Naive B cell (primary cell): Measurements from ENCODE around the gene PTPN21. TPM values are rescaled to one million over a fixed set of nuclear protein-coding genes. Genes with fewer than 3 reads are reported as not detected.
A peak's percentile ranks its signal among the peaks of the same experiment; 100 is the strongest.

Experiments used
- ATAC-seq, 2 donors: fragments of 150-1000 bp; cut with Tn5 transposase; 2 replicates each; pipeline ENCODE4 v1.10.0; 2021; ENCODE audit warnings: low read depth in 2 of 2, mild to moderate bottlenecking in 2 of 2, moderate library complexity in 2 of 2
- DNase-seq: peaks from one replicate; pipeline ENCODE4 v3.0.0; 2022
- H3K27ac Mint-ChIP-seq, 6 donors: one replicate each; pipeline ENCODE4 v1.8.0; 2020 to 2022; ENCODE audit warnings: mild to moderate bottlenecking in 6 of 6, mixed read lengths in 6 of 6, moderate library complexity in 5 of 6, inconsistent platforms in 2 of 6
- H3K27me3 Mint-ChIP-seq, 3 donors: one replicate each; pipeline ENCODE4 v1.8.0; 2021 to 2022; ENCODE audit warnings: mixed read lengths in 3 of 3, mild to moderate bottlenecking in 1 of 3
- H3K36me3 Mint-ChIP-seq, 2 donors: one replicate each; pipeline ENCODE4 v1.8.0; 2020 to 2022; ENCODE audit warnings: mixed read lengths in 2 of 2, inconsistent platforms in 1 of 2, mild to moderate bottlenecking in 1 of 2
- H3K4me1 Mint-ChIP-seq, 3 donors: one replicate each; pipeline ENCODE4 v1.8.0; 2020 to 2022; ENCODE audit warnings: mixed read lengths in 3 of 3, inconsistent platforms in 1 of 3, mild to moderate bottlenecking in 1 of 3, moderate library complexity in 1 of 3
- H3K4me3 Mint-ChIP-seq, 8 donors: one replicate each; pipeline ENCODE4 v1.8.0; 2020 to 2022; ENCODE audit warnings: mild to moderate bottlenecking in 8 of 8, mixed read lengths in 8 of 8, moderate library complexity in 8 of 8, inconsistent platforms in 2 of 8
- H3K9me3 Mint-ChIP-seq, 7 donors: one replicate each; pipeline ENCODE4 v1.8.0; 2020 to 2022; ENCODE audit warnings: mixed read lengths in 7 of 7, mild to moderate bottlenecking in 5 of 7, inconsistent platforms in 2 of 7, moderate library complexity in 1 of 7
- polyA plus RNA-seq, 6 donors: library from polyadenylated mRNA; unstranded; fragments of 300-500 nt; fragmentation: Illumina TruSeq; gene quantifications; one replicate each; pipeline ENCODE4 v1.2.3, GENCODE V29; 2021; ENCODE audit warnings: low read depth in 6 of 6

Gene PTPN21
- polyA plus RNA-seq, 6 donors from 2014 or later = not detected

GRCh38 chr14:88568196-88568595, 13.4 kb upstream of the PTPN21 start:
- no peak overlapping the region for H3K4me3 Mint-ChIP-seq
- H3K36me3 Mint-ChIP-seq = peaks cover 23 to 26% of the 10 kb centered on the region in 2 donors
- peaks cover 0 to 6% (median 2%) of the 10 kb centered on the region in 7 donors for H3K9me3 Mint-ChIP-seq
- peak overlapping the region in 1 of 6 donors; percentile 25 for H3K27ac Mint-ChIP-seq
- H3K27me3 Mint-ChIP-seq = no peaks in the 10 kb centered on the region
- no peak for ATAC-seq
- H3K4me1 Mint-ChIP-seq = peaks cover 12 to 15% (median 13%) of the 10 kb centered on the region in 3 donors
- no peak for DNase-seq

GRCh38 chr14:88565427-88565826, 10.6 kb upstream of the PTPN21 start:
- H3K27me3 Mint-ChIP-seq = peaks cover 0 to 8% (median 0%) of the 10 kb centered on the region in 3 donors
- peaks cover 11 to 16% of the 10 kb centered on the region in 2 donors for H3K36me3 Mint-ChIP-seq
- peak overlapping the region in 1 of 8 donors; percentile 64 for H3K4me3 Mint-ChIP-seq
- ATAC-seq = no peak
- peaks cover 13 to 30% (median 22%) of the 10 kb centered on the region in 3 donors for H3K4me1 Mint-ChIP-seq
- peaks cover 0 to 7% (median 2%) of the 10 kb centered on the region in 7 donors for H3K9me3 Mint-ChIP-seq
- no peak overlapping the region for H3K27ac Mint-ChIP-seq
- no peak for DNase-seq

GRCh38 chr14:88563845-88564244, 9.0 kb upstream of the PTPN21 start:
- H3K27ac Mint-ChIP-seq = peak overlapping the region; percentile 40 to 92 (median 72)
- H3K36me3 Mint-ChIP-seq = peaks cover 6 to 9% of the 10 kb centered on the region in 2 donors
- H3K4me3 Mint-ChIP-seq = peak overlapping the region; percentile 86 to 98 (median 94)
- H3K27me3 Mint-ChIP-seq = peaks cover 4 to 13% (median 9%) of the 10 kb centered on the region in 3 donors
- DNase-seq (no peak), ATAC-seq (no peak)
- H3K4me1 Mint-ChIP-seq = peaks cover 13 to 30% (median 22%) of the 10 kb centered on the region in 3 donors
- peaks cover 0 to 7% (median 2%) of the 10 kb centered on the region in 7 donors for H3K9me3 Mint-ChIP-seq

GRCh38 chr14:88562831-88563686, 8.3 kb upstream of the PTPN21 start, which contains the start of gene ZC3H14:
TSS of gene ZC3H14 (plus strand) at chr14:88563037. CDS start at chr14:88563134, 97 bp downstream.
- ATAC-seq (peak; percentile 95), DNase-seq (peak; percentile 86)
- Mint-ChIP-seq H3K4me3 (peak within 1 kb of the TSS; percentile 86 to 98 (median 94)), H3K4me1 (peaks cover 11 to 30% (median 22%) of the 10 kb centered on the region in 3 donors), H3K27me3 (peaks cover 6 to 20% (median 12%) of the 10 kb centered on the region in 3 donors), H3K9me3 (peaks cover 0 to 5% (median 0%) of the 10 kb centered on the region in 7 donors), H3K36me3 (peaks cover 3 to 4% of the 10 kb centered on the region in 2 donors), H3K27ac (peak within 1 kb of the TSS; percentile 54 to 97 (median 87))

GRCh38 chr14:88562532-88562830, 7.7 kb upstream of the PTPN21 start:
- Mint-ChIP-seq H3K36me3 (no peaks in the 10 kb centered on the region), H3K4me3 (peak overlapping the region; percentile 86 to 98 (median 94)), H3K27me3 (peaks cover 6 to 26% (median 12%) of the 10 kb centered on the region in 3 donors), H3K27ac (peak overlapping the region in 4 of 6 donors; percentile 27 to 89 (median 81)), H3K4me1 (peaks cover 10 to 30% (median 27%) of the 10 kb centered on the region in 3 donors), H3K9me3 (peaks cover 0 to 3% (median 0%) of the 10 kb centered on the region in 7 donors)
- ATAC-seq (no peak), DNase-seq (no peak)

GRCh38 chr14:88559852-88560251, 5.0 kb upstream of the PTPN21 start:
- H3K27me3 Mint-ChIP-seq = peaks cover 27 to 52% (median 31%) of the 10 kb centered on the region in 3 donors
- H3K27ac Mint-ChIP-seq = no peak overlapping the region
- no peaks in the 10 kb centered on the region for H3K36me3 Mint-ChIP-seq
- peak overlapping the region in 1 of 8 donors; percentile 28 for H3K4me3 Mint-ChIP-seq
- H3K4me1 Mint-ChIP-seq = peaks cover 13 to 36% (median 30%) of the 10 kb centered on the region in 3 donors
- peaks cover 0 to 3% (median 0%) of the 10 kb centered on the region in 7 donors for H3K9me3 Mint-ChIP-seq
- DNase-seq (no peak), ATAC-seq (no peak)

GRCh38 chr14:88556581-88556980, 1.8 kb upstream of the PTPN21 start:
- no peaks in the 10 kb centered on the region for H3K36me3 Mint-ChIP-seq
- peaks cover 45 to 62% (median 56%) of the 10 kb centered on the region in 3 donors for H3K27me3 Mint-ChIP-seq
- no peaks in the 10 kb centered on the region for H3K9me3 Mint-ChIP-seq
- ATAC-seq = no peak
- peak overlapping the region in 3 of 8 donors; percentile 63 to 68 (median 64) for H3K4me3 Mint-ChIP-seq
- peaks cover 7 to 27% (median 14%) of the 10 kb centered on the region in 3 donors for H3K4me1 Mint-ChIP-seq
- H3K27ac Mint-ChIP-seq = no peak overlapping the region
- no peak for DNase-seq

- no peak for ATAC-seq
These were observed 836 bp downstream of the PTPN21 start for GRCh38 chr14:88553886-88554456.

GRCh38 chr14:88552876-88553275, 1.9 kb downstream of the PTPN21 start:
- no peak overlapping the region for H3K27ac Mint-ChIP-seq
- H3K4me3 Mint-ChIP-seq = peak overlapping the region in 2 of 8 donors; percentile 3 to 73
- peaks cover 49 to 76% (median 56%) of the 10 kb centered on the region in 3 donors for H3K27me3 Mint-ChIP-seq
- ATAC-seq (no peak), DNase-seq (no peak)
- no peaks in the 10 kb centered on the region for H3K9me3 Mint-ChIP-seq
- H3K36me3 Mint-ChIP-seq = no peaks in the 10 kb centered on the region
- peaks cover 7 to 30% (median 14%) of the 10 kb centered on the region in 3 donors for H3K4me1 Mint-ChIP-seq

More at GRCh38 chr14:88553886-88554456, 836 bp downstream of the PTPN21 start:
- Mint-ChIP-seq H3K9me3 (no peaks in the 10 kb centered on the region), H3K27ac (no peak overlapping the region), H3K27me3 (peaks cover 42 to 77% (median 54%) of the 10 kb centered on the region in 3 donors), H3K4me3 (peak overlapping the region; percentile 47 to 83 (median 72)), H3K36me3 (no peaks in the 10 kb centered on the region), H3K4me1 (peaks cover 7 to 30% (median 14%) of the 10 kb centered on the region in 3 donors)
- no peak for DNase-seq

GRCh38 chr14:88551980-88552431, 2.8 kb downstream of the PTPN21 start:
- H3K4me1 Mint-ChIP-seq = peaks cover 7 to 22% (median 14%) of the 10 kb centered on the region in 3 donors
- H3K36me3 Mint-ChIP-seq = no peaks in the 10 kb centered on the region
- peak overlapping the region; percentile 52 to 88 (median 74) for H3K4me3 Mint-ChIP-seq
- ATAC-seq = no peak
- H3K27ac Mint-ChIP-seq = peak overlapping the region in 1 of 6 donors; percentile 13
- no peak for DNase-seq
- H3K27me3 Mint-ChIP-seq = peaks cover 48 to 71% (median 57%) of the 10 kb centered on the region in 3 donors
- H3K9me3 Mint-ChIP-seq = no peaks in the 10 kb centered on the region

- no peak for ATAC-seq
- Mint-ChIP-seq H3K4me1 (peaks cover 7 to 19% (median 11%) of the 10 kb centered on the region in 3 donors), H3K27me3 (peaks cover 41 to 64% (median 53%) of the 10 kb centered on the region in 3 donors), H3K9me3 (no peaks in the 10 kb centered on the region), H3K4me3 (peak overlapping the region; percentile 52 to 88 (median 74)), H3K27ac (no peak overlapping the region), H3K36me3 (no peaks in the 10 kb centered on the region)
- no peak for DNase-seq
These were observed 3.5 kb downstream of the PTPN21 start for GRCh38 chr14:88551094-88551870.

GRCh38 chr14:88550078-88550477, 4.7 kb downstream of the PTPN21 start:
- H3K9me3 Mint-ChIP-seq = no peaks in the 10 kb centered on the region
- H3K27me3 Mint-ChIP-seq = peaks cover 32 to 52% (median 43%) of the 10 kb centered on the region in 3 donors
- ATAC-seq = no peak
- H3K4me3 Mint-ChIP-seq = peak overlapping the region in 1 of 8 donors; percentile 25
- no peaks in the 10 kb centered on the region for H3K36me3 Mint-ChIP-seq
- H3K4me1 Mint-ChIP-seq = peaks cover 7 to 17% (median 10%) of the 10 kb centered on the region in 3 donors
- H3K27ac Mint-ChIP-seq = peak overlapping the region in 1 of 6 donors; percentile 23
- no peak for DNase-seq
